NCI-H2227 treated with DMSO at 0.1 percent for 48 hours (cell line): ENCODE data around the gene SLK.

Source experiments
- DNase-seq: peaks from one replicate; lab custom pipeline; 2025; lab: John Stamatoyannopoulos, UW

Gene SLK

DNA sequence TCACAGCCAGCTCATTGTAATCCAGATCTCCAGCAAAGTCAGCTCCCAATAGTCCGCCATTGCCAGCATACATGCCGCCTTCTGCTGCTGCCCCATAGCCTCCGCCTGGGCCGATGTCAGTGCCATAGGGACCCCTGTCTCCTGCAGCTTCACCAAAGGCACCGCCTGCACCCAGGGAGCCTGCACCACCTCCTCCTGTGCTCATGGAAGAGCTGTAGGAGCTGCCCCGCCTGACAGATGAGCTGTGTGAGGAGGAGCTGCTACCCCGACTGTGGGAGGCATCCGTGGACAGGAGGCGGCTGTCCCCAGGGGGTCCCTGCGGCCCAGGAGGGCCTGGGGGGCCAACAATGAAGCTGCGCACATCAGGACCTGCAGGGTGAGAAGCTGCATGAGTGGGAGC, 67.0 kb downstream of the SLK start:
- DNase-seq = no peak

- no peak for DNase-seq
Measured at GRCh38 chr10:104034401-104035193, 67.7 kb downstream of the SLK start.

GRCh38 chr10:104035194-104036068, 68.5 kb downstream of the SLK start:
- DNase-seq = no peak

DNA sequence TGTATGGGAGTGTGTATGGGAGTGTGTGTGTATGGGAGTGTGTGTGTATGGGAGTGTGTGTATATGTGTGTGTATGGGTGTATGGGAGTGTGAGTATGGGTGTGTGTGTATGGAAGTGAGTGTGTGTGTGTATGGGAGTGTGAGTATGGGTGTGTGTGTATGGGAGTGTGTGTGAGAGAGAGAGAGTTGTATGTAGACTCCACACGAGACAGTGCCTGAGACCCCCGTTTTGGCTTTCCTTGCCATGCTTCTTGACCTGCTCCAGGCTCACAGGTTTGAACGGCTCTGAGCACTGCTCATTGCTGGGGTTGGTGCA, 69.1 kb downstream of the SLK start:
- DNase-seq = no peak

DNA sequence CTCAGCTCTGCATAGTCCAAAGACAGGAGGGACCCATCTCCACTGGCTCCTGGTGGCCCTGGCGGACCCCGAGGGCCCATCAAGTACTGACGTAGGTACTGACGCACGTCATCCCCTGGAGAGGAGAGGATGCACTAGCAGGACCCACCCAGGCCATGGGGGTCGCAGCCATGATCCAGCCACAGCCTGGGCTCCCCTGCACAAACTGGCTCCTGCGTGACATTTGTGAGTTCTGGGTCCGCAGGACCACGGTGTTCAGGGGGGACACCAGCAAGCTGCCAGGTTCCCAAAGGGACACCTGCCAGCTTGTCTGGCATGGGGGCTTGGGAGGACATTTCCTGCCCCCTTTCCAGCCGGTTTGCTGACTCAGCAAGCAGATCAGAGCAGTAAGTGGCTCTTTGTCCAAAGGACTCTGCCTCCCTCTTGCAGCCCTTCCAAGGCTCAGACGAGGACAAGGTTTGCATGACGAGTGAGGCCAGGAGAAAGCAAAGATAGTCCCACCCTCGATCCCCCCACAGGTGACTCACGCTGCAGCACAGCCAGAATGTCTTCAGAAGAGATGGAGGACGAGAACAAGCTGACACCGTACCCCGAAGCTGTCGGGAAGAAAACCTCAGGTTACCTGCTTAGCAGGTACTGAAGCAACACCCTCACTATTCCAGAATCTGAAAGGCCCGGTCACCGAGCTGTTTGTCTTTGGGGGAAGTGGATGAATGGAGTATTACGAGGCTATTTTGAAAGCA, 69.7 kb downstream of the SLK start:
- peak; percentile 1 for DNase-seq

DNA sequence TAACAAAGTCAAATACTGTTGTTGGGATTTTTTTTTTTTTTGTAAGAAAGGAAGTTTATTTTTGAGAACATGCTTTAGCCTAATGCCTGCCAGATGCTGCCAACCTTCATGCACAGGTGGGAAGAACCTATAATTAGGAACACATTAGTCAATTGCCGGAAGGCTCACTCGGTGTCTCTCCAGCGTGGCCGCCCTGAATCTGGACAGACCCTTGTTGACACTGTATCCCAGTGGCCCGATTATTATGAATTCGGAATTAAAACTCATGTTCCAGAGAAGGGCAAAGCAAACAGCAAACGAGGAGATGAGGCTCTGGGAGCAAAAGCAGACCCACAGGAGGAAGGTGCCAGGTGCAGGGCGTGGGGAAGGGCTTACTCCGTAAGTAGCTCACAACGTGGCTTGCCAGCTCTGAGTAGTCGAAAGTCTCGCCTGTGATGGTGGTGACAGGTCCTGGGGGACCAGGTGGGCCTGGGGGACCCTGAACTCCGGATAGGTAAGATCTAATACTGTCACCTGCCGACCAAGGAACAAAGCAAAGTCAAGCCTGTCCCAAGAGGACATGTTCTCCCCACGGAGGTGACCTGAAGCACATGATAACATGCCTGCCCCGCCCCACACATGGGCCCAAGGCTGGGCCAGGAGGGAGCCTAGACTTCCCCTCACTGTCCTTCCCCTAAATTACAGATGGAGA, 70.5 kb downstream of the SLK start:
- DNase-seq = no peak

GRCh38 chr10:104038537-104038936, 71.6 kb downstream of the SLK start:
- DNase-seq = no peak

DNA sequence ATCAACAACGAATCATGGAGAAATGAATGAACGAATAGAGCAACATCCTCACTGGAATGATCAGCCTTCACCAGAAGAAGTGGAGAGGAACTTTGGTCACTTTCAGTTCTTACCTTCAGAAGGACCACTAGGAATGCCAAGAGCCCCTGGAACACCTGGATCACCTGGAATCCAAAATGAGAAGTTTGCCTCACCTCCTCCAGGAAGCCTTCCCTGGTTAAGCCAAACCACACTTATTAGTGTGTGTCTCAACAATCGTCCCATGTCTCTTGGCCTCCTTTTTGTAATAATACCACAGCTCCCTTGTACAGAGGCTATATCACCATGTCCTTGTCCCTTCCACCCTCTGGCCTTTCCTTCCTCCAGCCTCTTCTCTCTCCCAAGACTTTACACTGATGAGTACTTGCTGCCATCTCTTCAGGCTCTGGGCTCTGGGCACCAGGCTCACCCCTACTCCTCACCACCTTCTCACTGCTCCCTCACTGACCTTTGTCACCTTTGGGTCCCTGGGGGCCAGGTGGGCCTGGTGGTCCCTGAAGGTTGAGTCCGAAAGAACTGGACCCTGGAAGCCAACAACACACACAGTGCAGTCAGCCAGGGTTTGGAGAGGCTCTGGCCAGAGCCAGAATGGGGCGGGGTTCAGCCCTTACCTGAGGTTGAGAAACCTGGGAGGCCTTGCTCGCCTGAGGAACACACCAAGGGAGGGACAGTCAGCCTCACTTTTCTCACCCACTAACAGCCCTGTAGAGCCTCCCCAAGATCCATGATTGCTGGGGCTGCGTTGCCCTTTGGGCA, 72.2 kb downstream of the SLK start:
- no peak for DNase-seq

DNA sequence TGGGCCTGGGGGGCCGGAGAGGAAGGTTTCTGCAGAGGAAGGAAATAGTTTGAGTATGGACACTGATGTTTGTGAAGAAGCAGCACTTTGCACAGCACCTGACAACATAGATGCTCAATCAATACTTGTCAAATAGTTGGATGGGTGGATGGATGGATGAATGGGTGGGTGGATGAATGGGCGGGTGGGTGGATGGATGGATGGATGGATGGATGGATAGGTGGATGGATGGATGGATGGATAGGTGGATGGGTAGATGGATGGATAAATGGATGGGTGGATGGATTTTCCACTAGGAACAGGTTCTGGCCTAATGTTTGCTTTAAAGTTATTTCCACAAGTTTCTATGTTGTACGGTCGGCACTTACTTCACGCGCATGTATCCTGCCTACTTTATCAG, 73.4 kb downstream of the SLK start:
- DNase-seq = no peak

GRCh38 chr10:104040862-104041789, 74.2 kb downstream of the SLK start:
- no peak for DNase-seq

- DNase-seq = no peak
Measured at GRCh38 chr10:104041891-104042535, 75.1 kb downstream of the SLK start.

GRCh38 chr10:104043185-104043830, 76.4 kb downstream of the SLK start:
- DNase-seq = no peak

GRCh38 chr10:104043854-104044253, 76.9 kb downstream of the SLK start:
- no peak for DNase-seq

DNA sequence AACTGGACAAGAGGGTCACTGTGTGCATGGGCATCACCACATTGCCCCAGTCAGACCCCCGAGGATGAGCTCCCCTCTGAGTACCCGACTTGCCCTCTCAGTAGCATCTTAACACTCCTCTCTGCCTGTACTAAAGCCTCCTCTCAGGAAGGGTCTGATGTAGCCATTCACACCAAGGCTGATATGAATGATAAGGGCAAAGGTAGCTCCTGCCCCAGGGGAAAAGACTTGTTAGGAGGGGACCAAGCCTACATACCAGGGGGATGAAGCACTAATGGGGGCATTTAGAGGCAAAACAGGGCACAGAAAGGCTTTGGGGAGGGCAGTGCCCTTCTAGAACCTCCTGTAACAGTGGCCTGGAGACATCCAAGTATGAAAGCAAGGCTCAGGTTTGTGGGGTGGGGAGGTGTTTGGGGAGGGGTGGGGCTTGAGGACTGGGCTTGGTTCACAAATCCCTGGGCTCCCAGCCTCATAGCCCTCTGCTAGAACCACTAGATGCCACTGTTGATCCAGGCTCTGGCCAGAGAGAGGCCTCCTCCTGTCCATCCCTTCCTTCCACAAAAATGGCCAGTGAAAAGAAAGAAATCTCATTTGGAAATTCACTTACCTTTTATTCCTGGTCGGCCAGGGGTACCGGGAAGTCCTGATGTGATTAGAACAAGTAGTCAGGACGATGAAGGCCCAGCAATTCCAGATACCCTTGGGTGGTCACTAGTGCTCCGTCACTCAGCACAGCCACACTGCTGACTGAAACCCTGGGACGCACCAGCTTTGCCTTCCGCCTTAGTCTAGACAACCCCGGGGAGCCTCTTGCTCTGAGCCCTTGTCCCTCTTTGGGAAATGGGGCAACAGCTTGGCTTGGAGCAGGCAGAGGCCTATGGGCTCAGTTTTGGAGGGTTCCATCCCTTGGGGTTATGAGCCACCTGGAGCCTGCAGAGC, 78.5 kb downstream of the SLK start:
- DNase-seq = peak; percentile 7

GRCh38 chr10:104046651-104047050, 79.7 kb downstream of the SLK start:
- no peak for DNase-seq

GRCh38 chr10:104049504-104050250, 82.7 kb downstream of the SLK start:
- DNase-seq = no peak

- DNase-seq = no peak
Measured at GRCh38 chr10:104052431-104052830, 85.5 kb downstream of the SLK start.
